GM13977 (cell line): ENCODE results near the gene SYNGR1.
"Not testable (repeated sequence)": the region's sequence is repeated elsewhere in the genome, so short reads cannot be mapped to it uniquely, and the experiment has no call there.

Experiments used
- DNase-seq: peaks from one replicate; pipeline ENCODE4 v3.0.0; 2012; ENCODE audit warnings: low spot score
- CTCF ChIP-seq: IDR thresholded peaks from 2 replicates; pipeline ENCODE4 v1.5.1; 2012; ENCODE audit warnings: mild to moderate bottlenecking, control low read depth; ENCODE audit not compliant: insufficient read depth; ENCODE audit errors: extremely low read depth, missing control alignments
- in situ Hi-C: fragments of 300-500 bp; cut with MboI; formaldehyde crosslinking; loops from one replicate; pipeline ENCODE4 v1.12.0; 2022; ENCODE audit warnings: low sequenced_read_pairs, low pct_unique_long_range_greater_than_20kb, mixed read lengths, inconsistent platforms; ENCODE audit not compliant: unreplicated experiment

The SYNGR1 gene

DNA sequence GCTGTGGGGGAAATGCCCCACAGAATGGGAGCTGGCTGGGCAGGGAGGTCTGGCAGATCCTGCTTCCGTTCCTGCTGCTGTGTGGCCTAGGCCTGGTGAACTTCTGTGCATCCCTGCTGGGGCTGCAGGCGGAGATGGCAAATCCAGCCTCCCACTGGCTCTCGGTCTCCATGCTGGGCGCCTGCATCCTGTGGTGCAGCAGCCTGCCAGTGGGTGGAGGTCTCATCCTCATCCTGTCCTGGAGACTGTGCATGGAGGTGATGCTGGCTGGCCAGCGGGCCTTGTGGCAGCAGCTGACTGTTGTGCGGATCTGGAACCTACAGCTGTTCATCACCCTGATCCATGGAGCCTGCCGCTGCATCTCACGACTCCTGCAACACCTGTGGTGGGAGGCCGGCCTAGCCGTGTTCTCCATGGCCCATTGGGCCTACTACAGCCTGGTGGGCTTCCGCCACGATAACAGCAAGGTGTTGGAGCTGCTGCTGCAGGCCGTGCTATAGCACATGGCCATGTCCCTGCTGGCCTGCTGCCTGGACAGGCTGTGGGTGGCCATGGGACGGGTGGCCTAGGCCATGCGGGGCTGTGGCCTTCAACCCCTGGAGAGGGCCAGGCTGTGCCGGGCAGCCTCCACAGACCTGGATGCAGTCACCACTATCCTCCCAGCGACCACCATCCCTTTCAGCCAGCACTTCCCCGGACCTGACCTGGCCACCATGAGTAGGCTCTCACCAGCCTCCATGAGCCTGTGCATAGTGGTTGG is 21.6 kb upstream of the SYNGR1 start:
- in situ Hi-C loops, result no loop called here
- no peak for TF ChIP-seq CTCF
- DNase-seq, result no peak

DNA sequence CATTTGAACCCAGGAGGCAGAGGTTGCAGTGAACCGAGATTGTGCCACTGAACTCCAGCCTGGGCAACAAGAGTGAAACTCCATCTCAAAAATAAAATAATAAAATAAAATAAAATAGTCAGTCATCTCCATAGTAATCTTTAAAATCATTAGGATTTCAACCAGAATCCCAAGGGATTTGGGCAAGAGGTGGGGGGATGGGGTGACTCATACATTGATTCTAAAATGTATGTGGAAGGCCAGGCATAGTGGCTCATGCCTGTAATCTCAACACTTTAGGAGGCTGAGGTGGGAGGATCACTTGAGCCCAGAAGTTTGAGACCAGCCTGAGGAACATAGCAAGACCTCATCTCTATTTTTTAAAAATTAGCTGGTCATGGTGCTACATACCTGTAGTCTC is 19.2 kb upstream of the SYNGR1 start:
- DNase-seq, in situ Hi-C loops: not testable (repeated sequence)

GRCh38 chr22:39332441-39333064 is 17.2 kb upstream of the SYNGR1 start:
- no peak for DNase-seq
- no peak for TF ChIP-seq CTCF
- in situ Hi-C loops, result no loop called here

- DNase-seq, result no peak
- in situ Hi-C loops, result no loop called here
- no peak for TF ChIP-seq CTCF
Measured at GRCh38 chr22:39336411-39336810, 13.4 kb upstream of the SYNGR1 start.

- DNase-seq, in situ Hi-C loops: not testable (repeated sequence)
Measured at GRCh38 chr22:39339775-39340174, 10.0 kb upstream of the SYNGR1 start.

GRCh38 chr22:39341179-39341578 is 8.6 kb upstream of the SYNGR1 start:
- TF ChIP-seq CTCF, result no peak
- in situ Hi-C loops, result no loop called here
- DNase-seq, result no peak

GRCh38 chr22:39343259-39344045 is 6.3 kb upstream of the SYNGR1 start:
- DNase-seq, result peak; percentile 76
- TF ChIP-seq CTCF, result peak; percentile 79
- in situ Hi-C loops, result no loop called here
